Adipocyte (in vitro differentiated cells): ENCODE results near the gene NR0B2.
A peak's percentile ranks its signal among the peaks of the same experiment; 100 is the strongest.

Experiments used
- DNase-seq: peaks from one replicate; pipeline ENCODE4 v3.0.0-alpha.2; 2015; ENCODE audit warnings: low read depth
- H3K27me3 ChIP-seq: replicated peaks from 2 replicates; pipeline ENCODE4 v1.7.0; 2013; ENCODE audit warnings: mild to moderate bottlenecking, low read length, moderate library complexity; ENCODE audit not compliant: control insufficient read depth, insufficient read depth
- H3K36me3 ChIP-seq: 2 replicates; pipeline ENCODE4 v1.7.0; 2013; ENCODE audit warnings: low read length, mild to moderate bottlenecking, moderate library complexity; ENCODE audit not compliant: control insufficient read depth, insufficient read depth, severe bottlenecking
- H3K4me1 ChIP-seq: 2 replicates; pipeline ENCODE4 v1.7.0; 2013; ENCODE audit warnings: mild to moderate bottlenecking, low read length, moderate library complexity; ENCODE audit not compliant: control insufficient read depth, insufficient read depth
- H3K4me3 ChIP-seq: 2 replicates; pipeline ENCODE4 v1.7.0; 2013; ENCODE audit warnings: mild to moderate bottlenecking, low read length, moderate library complexity
- H3K9ac ChIP-seq: 2 replicates; pipeline ENCODE4 v1.7.0; 2013; ENCODE audit warnings: mild to moderate bottlenecking, low read length, moderate library complexity
- H3K9me3 ChIP-seq: 2 replicates; pipeline ENCODE4 v1.7.0; 2013; ENCODE audit warnings: mild to moderate bottlenecking, low read length, moderate library complexity; ENCODE audit not compliant: control insufficient read depth

Gene NR0B2

DNA sequence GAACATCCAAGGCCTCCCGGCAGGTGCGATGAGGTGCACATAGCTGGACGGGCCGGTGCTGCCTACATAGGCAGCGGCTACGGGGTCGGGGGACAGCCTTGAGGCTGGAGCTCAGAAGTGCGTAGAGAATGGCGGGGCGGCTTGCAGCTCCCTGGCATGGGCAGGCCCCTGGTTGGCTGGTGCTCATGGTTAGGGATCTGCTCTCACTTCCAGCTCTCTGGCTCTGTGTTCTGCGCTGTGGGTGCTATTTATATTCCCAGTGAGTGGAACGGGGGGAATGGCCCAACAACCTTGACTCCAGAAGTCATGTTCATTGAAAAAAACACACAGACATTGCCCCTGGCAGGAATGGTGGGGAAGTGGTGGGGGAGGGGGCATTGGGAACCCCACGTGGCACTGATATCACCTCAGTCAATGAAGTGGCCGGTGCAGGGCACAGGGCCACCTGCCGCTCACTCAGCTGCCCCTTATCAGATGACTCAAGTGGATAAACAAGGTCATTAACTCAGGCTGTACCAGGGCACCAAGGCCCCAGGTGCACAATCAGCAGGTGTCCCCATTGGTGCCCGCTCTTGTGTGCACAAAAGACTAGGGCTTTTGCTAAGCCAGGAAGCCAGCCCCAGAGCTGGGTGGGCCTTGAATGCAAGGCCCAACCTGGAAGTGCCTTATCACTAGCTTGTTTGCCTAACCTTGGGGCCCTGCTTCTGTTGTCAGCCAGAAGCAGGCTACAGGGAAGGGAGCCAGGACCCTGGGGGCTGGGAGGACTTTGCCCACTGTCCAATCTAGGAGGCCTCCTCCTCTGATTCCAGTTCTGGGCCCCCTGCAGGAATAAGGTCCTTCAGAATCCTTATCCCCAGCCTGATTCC is at the start of gene NR0B2:
Gene NR0B2, minus strand, starts transcription at position 222 of the 866 bp plus-strand sequence. Its CDS starts 35 bp downstream, at position 187.
- no peaks in the 10 kb centered on the region for H3K4me1 ChIP-seq
- H3K9me3 ChIP-seq, result no peaks in the 10 kb centered on the region
- H3K36me3 ChIP-seq, result no peaks in the 10 kb centered on the region
- H3K4me3 ChIP-seq, result no peak within 1 kb of the TSS
- H3K9ac ChIP-seq, result no peak within 1 kb of the TSS
- H3K27me3 ChIP-seq, result no peaks in the 10 kb centered on the region
- no peak for DNase-seq

DNA sequence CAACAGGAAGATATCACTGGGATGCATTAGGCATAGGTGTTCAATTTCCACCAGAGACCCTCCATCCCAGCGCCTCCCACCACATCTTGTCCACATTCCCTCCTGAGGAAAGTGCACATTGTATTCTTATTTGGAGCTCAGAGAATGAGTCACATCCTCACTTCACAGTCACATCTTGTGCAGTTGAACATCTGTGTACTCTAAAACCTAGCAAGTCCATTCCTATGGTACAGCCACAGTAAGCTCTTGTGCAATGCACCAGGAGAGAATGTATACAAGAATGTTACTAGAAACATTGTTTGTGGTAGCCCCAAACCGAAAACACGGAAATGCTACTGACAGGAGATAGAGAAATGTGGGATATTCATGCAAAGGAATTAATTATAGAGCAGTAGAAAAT is 48.1 kb upstream of the NR0B2 start:
- Histone ChIP-seq H3K9ac (no peak overlapping the region), H3K36me3 (no peaks in the 10 kb centered on the region), H3K9me3 (peaks cover 1% of the 10 kb centered on the region), H3K4me3 (no peak overlapping the region), H3K4me1 (peaks cover 8% of the 10 kb centered on the region), H3K27me3 (peaks cover 28% of the 10 kb centered on the region)
- peak; percentile 89 for DNase-seq

- Histone ChIP-seq H3K36me3 (no peaks in the 10 kb centered on the region), H3K4me3 (no peak overlapping the region), H3K27me3 (peaks cover 28% of the 10 kb centered on the region), H3K9me3 (peaks cover 13% of the 10 kb centered on the region), H3K4me1 (peaks cover 8% of the 10 kb centered on the region), H3K9ac (no peak overlapping the region)
- no peak for DNase-seq
Observed at GRCh38 chr1:26960625-26960966, 46.8 kb upstream of the NR0B2 start.

GRCh38 chr1:26959722-26960624 is 46.2 kb upstream of the NR0B2 start, which contains the start of gene KDF1:
TSS of gene KDF1 (minus strand) at chr1:26960468. CDS start at chr1:26952380, 8,088 bp downstream.
- no peak for DNase-seq
- Histone ChIP-seq H3K4me3 (peak within 1 kb of the TSS; percentile 47), H3K27me3 (peaks cover 28% of the 10 kb centered on the region), H3K4me1 (peaks cover 8% of the 10 kb centered on the region), H3K36me3 (no peaks in the 10 kb centered on the region), H3K9me3 (peaks cover 13% of the 10 kb centered on the region), H3K9ac (no peak within 1 kb of the TSS)

DNA sequence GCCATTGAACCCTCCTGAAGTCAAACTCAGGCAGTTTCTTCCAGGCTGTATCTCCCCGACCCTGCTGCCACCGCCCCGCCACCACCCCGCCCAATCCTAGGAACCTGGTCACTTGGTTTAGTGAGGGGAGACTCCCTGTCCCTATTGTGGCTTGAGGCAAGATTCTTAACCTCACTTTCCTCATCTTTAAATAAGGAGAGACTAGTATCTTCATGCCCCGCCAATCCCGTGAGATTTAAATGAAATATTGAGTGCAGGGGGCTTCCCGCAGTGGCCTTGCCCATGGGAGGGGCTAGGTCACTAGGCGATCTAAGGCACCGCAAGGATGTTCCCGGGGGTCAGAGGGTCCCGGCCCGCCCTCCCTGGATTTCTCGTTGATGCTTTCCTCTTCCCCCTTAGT is 45.5 kb upstream of the NR0B2 start:
- no peak overlapping the region for H3K9ac ChIP-seq
- no peaks in the 10 kb centered on the region for H3K36me3 ChIP-seq
- peaks cover 28% of the 10 kb centered on the region for H3K27me3 ChIP-seq
- H3K4me3 ChIP-seq, result no peak overlapping the region
- DNase-seq, result no peak
- peaks cover 8% of the 10 kb centered on the region for H3K4me1 ChIP-seq
- peaks cover 13% of the 10 kb centered on the region for H3K9me3 ChIP-seq

- Histone ChIP-seq H3K36me3 (no peaks in the 10 kb centered on the region), H3K27me3 (peaks cover 28% of the 10 kb centered on the region), H3K9me3 (peaks cover 13% of the 10 kb centered on the region), H3K9ac (no peak overlapping the region), H3K4me1 (peaks cover 8% of the 10 kb centered on the region), H3K4me3 (no peak overlapping the region)
- no peak for DNase-seq
Observed at GRCh38 chr1:26957306-26957705, 43.5 kb upstream of the NR0B2 start.

GRCh38 chr1:26956321-26956720 is 42.5 kb upstream of the NR0B2 start:
- Histone ChIP-seq H3K36me3 (no peaks in the 10 kb centered on the region), H3K27me3 (peaks cover 28% of the 10 kb centered on the region), H3K4me1 (peaks cover 8% of the 10 kb centered on the region), H3K9ac (no peak overlapping the region), H3K9me3 (peaks cover 13% of the 10 kb centered on the region), H3K4me3 (peak overlapping the region; percentile 30)
- no peak for DNase-seq

GRCh38 chr1:26953374-26953773 is 39.6 kb upstream of the NR0B2 start:
- DNase-seq, result no peak
- Histone ChIP-seq H3K36me3 (no peaks in the 10 kb centered on the region), H3K9me3 (peaks cover 13% of the 10 kb centered on the region), H3K27me3 (peaks cover 2% of the 10 kb centered on the region), H3K9ac (no peak overlapping the region), H3K4me3 (no peak overlapping the region), H3K4me1 (peaks cover 6% of the 10 kb centered on the region)

DNA sequence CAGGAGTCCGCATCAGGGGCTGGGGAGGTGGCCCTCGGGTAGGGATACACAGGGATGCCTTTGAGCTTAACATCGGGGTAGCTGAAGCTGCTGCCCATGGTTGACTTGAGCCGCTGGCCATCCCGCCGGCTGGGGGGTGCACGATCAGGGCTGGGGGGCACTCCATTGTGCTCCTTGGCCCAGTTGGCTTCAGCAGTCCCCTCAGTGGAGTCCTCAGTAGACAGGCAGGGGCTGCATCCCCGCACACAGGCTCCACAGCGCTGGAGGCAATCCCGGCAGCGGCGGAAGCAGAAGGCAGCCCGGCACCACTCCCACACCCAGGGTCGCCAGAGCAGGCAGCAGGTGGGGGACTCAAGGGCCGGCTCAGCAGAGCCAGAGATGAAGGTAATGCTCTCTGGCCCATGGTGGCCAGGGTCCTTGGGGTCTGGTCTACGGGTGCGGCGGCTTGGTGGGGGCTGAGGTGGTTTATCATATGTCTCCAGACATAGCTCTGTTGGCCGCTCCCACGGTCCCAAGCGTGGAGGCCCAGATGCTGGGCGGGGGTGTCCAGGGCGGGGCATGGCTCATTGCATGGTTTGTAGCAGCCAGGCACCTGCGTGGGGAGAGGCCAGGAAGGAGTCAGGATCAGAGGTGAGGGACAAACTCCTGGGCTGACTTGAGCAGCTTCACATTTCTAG is 38.2 kb upstream of the NR0B2 start:
- H3K9me3 ChIP-seq, result peaks cover 13% of the 10 kb centered on the region
- H3K36me3 ChIP-seq, result peaks cover 2% of the 10 kb centered on the region
- DNase-seq, result no peak
- H3K4me1 ChIP-seq, result peaks cover 9% of the 10 kb centered on the region
- peaks cover 2% of the 10 kb centered on the region for H3K27me3 ChIP-seq
- H3K9ac ChIP-seq, result no peak overlapping the region
- no peak overlapping the region for H3K4me3 ChIP-seq

GRCh38 chr1:26951216-26951615 is 37.4 kb upstream of the NR0B2 start:
- Histone ChIP-seq H3K4me1 (peaks cover 13% of the 10 kb centered on the region), H3K36me3 (peaks cover 9% of the 10 kb centered on the region), H3K9me3 (peaks cover 5% of the 10 kb centered on the region), H3K27me3 (peaks cover under 1% of the 10 kb centered on the region), H3K4me3 (no peak overlapping the region), H3K9ac (no peak overlapping the region)
- DNase-seq, result no peak

DNA sequence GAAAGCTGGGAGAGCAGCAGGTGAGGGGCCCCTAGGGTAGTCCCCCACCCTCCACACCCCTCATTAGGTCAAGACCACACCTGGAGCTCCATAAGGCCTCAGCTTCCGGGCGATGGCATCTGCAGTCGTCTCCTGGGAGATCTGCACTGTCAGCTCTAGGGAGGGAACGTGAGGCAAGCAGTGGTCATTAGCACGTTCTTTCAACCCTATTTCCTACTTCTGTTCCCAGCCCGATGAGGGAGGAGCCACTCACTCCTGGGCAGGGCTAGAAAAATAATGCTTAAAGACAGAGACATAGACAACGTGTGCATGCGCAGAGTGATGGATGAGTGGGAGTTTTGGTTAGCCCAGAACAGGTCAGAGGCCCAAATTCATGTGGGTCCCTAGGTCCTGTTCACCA is 36.8 kb upstream of the NR0B2 start:
- Histone ChIP-seq H3K27me3 (no peaks in the 10 kb centered on the region), H3K4me3 (no peak overlapping the region), H3K9me3 (no peaks in the 10 kb centered on the region), H3K36me3 (peaks cover 15% of the 10 kb centered on the region), H3K9ac (no peak overlapping the region), H3K4me1 (peaks cover 20% of the 10 kb centered on the region)
- DNase-seq, result no peak
